ENCODE measurements around the gene CDADC1.

The CDADC1 gene

DNA sequence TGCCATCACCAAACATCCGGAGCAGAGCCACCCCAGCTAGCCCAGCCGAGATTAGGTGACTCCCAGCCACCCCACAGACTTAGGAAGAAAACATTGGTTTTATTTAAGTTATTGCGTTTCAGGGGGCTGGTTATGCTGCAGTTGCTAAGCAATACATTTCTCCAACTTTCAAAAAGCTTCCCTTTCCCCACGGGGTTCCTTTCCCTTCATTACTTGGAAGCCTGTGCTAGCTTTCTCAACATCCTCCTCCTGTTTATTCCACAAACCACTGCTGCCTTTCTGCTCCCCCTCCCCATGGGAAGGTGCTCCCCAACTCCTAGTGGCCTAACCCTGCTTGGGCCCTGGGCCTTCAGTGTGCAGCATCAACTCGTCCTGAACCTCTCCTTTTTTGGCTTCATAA is 52.6 kb downstream of the CDADC1 start:
- TF ChIP-seq FOXP2 (optimal IDR thresholded peaks at IDR 0.05; ENCODE audit: borderline replicate concordance, extremely low read depth, extremely low read length, insufficient read depth) (no peak), POLR2AphosphoS5 (IDR thresholded peaks at IDR 0.05; ENCODE audit: low read depth, low read length) (no peak), SIN3A (IDR thresholded peaks at IDR 0.05; ENCODE audit: borderline replicate concordance, insufficient read depth, low read length) (no peak), TAF1 (IDR thresholded peaks at IDR 0.05; ENCODE audit: borderline replicate concordance, insufficient read depth, low read length) (no peak)
- TF ChIP-seq, protein P1, sequence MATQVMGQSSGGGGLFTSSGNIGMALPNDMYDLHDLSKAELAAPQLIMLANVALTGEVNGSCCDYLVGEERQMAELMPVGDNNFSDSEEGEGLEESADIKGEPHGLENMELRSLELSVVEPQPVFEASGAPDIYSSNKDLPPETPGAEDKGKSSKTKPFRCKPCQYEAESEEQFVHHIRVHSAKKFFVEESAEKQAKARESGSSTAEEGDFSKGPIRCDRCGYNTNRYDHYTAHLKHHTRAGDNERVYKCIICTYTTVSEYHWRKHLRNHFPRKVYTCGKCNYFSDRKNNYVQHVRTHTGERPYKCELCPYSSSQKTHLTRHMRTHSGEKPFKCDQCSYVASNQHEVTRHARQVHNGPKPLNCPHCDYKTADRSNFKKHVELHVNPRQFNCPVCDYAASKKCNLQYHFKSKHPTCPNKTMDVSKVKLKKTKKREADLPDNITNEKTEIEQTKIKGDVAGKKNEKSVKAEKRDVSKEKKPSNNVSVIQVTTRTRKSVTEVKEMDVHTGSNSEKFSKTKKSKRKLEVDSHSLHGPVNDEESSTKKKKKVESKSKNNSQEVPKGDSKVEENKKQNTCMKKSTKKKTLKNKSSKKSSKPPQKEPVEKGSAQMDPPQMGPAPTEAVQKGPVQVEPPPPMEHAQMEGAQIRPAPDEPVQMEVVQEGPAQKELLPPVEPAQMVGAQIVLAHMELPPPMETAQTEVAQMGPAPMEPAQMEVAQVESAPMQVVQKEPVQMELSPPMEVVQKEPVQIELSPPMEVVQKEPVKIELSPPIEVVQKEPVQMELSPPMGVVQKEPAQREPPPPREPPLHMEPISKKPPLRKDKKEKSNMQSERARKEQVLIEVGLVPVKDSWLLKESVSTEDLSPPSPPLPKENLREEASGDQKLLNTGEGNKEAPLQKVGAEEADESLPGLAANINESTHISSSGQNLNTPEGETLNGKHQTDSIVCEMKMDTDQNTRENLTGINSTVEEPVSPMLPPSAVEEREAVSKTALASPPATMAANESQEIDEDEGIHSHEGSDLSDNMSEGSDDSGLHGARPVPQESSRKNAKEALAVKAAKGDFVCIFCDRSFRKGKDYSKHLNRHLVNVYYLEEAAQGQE (IDR thresholded peaks at IDR 0.05; ENCODE audit: insufficient read depth in 1 of 2, low read depth in 2 of 2, low read length in 2 of 2), result no peak

DNA sequence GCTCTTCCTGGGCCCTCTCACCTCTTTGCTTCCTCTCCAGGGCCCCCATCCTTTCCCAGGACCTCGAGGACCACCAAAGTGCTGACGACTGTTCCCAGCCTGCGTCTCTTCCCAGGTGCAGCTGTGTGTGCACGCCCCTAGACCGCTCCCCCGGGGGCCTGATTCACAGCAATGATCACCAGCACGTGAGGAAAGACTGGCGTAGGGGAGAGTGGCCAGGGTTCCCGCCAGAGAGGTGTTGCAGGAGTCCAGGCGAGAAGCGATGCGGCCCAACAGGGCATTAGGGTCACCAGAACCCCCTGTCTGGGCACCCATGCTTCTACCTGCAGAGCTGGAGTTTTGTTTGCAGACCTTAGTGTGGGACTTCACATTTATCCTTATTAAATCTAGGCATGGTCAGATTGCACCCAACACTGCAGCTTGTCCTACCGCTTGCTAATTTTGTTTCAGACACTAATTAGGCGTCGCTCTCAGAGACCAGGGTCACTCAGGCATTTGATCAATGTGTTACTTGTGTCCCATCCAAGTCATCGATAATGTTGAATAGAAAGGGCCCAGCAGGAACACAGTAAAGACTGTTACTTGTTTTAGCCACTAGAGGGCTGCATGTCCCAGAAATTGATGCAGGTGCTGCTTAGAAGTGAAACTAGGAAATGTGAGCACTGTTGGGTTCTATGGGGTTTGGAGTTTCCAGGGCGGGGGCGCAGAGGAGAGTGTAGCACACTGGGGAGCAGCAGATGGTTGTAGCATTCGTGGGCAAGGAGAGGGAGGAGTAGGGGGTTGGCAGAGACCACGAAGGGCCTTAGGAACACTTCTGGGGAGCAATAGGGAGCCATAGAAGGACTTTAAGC is 53.2 kb downstream of the CDADC1 start:
- TF ChIP-seq POLR2AphosphoS5 (IDR thresholded peaks at IDR 0.05; ENCODE audit: low read depth, low read length), result no peak

DNA sequence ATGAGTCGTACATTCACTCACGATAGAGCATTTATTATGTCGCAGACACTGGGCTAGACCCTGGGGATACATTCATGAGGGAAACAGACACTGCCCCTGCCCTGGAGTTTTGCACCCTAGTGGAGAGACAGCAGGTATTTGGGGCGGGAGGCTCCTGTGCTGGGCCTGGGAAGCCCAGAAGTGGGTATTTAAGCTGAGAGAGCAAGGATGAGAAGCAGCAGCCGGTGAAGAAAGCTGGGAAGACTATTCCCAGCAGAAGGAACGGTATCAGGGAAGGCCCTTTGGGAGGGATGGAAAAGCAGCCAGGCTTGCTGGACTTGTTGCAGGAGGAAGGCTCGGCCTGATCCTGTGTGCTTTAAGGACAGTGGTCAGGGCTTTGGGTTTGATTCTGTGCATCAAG is 54.5 kb downstream of the CDADC1 start:
- TF ChIP-seq, protein P1 (IDR thresholded peaks at IDR 0.05; ENCODE audit: insufficient read depth in 1 of 2, low read depth in 2 of 2, low read length in 2 of 2), result no peak
- TF ChIP-seq POLR2AphosphoS5 (IDR thresholded peaks at IDR 0.05; ENCODE audit: low read depth, low read length) (no peak), TAF1 (IDR thresholded peaks at IDR 0.05; ENCODE audit: borderline replicate concordance, insufficient read depth, low read length) (no peak), FOXP2 (optimal IDR thresholded peaks at IDR 0.05; ENCODE audit: borderline replicate concordance, extremely low read depth, extremely low read length, insufficient read depth) (no peak), SIN3A (IDR thresholded peaks at IDR 0.05; ENCODE audit: borderline replicate concordance, insufficient read depth, low read length) (no peak)

DNA sequence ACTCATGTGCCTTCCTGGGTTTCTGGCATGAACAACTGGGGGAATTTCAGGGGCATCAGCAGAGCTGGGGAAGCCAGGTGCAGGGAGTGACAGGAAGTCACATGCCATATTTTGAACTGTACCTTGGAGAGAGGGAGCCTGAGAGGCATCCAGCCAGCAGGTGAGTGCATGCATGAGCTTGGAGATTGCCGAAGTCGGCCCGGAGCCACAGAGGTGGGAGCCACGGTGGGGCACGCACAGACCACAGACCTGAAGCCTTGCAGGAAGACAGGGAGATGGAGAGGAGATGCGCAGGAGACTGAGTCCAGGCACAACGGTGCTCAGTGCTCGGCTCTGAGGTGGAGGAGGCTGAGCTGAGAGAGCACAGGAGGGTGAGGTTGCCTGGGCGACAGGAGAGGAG is 55.1 kb downstream of the CDADC1 start:
- TF ChIP-seq SIN3A (IDR thresholded peaks at IDR 0.05; ENCODE audit: borderline replicate concordance, insufficient read depth, low read length) (no peak), TAF1 (IDR thresholded peaks at IDR 0.05; ENCODE audit: borderline replicate concordance, insufficient read depth, low read length) (no peak), POLR2AphosphoS5 (IDR thresholded peaks at IDR 0.05; ENCODE audit: low read depth, low read length) (no peak), FOXP2 (optimal IDR thresholded peaks at IDR 0.05; ENCODE audit: borderline replicate concordance, extremely low read depth, extremely low read length, insufficient read depth) (no peak)
- TF ChIP-seq, protein P1 (IDR thresholded peaks at IDR 0.05; ENCODE audit: insufficient read depth in 1 of 2, low read depth in 2 of 2, low read length in 2 of 2), result no peak

GRCh38 chr13:49303533-49304252 is 56.0 kb downstream of the CDADC1 start:
- TF ChIP-seq, protein P1 (IDR thresholded peaks at IDR 0.05; ENCODE audit: insufficient read depth in 1 of 2, low read depth in 2 of 2, low read length in 2 of 2), result no peak
- TF ChIP-seq SIN3A (IDR thresholded peaks at IDR 0.05; ENCODE audit: borderline replicate concordance, insufficient read depth, low read length) (no peak), POLR2AphosphoS5 (IDR thresholded peaks at IDR 0.05; ENCODE audit: low read depth, low read length) (no peak), TAF1 (IDR thresholded peaks at IDR 0.05; ENCODE audit: borderline replicate concordance, insufficient read depth, low read length) (no peak), FOXP2 (optimal IDR thresholded peaks at IDR 0.05; ENCODE audit: borderline replicate concordance, extremely low read depth, extremely low read length, insufficient read depth) (no peak)
